GM12873 (cell line): ENCODE measurements around the gene EPB41L4B.

Source experiments
- TF ChIP-seq, protein P1 (sequence below): IDR thresholded peaks from 2 replicates; pipeline ENCODE4 v1.5.1; 2012; ENCODE audit warnings: low read depth, mild to moderate bottlenecking, moderate library complexity, low read length, control low read depth; ENCODE audit not compliant: insufficient read depth; ENCODE audit errors: missing control alignments

EPB41L4B gene

DNA sequence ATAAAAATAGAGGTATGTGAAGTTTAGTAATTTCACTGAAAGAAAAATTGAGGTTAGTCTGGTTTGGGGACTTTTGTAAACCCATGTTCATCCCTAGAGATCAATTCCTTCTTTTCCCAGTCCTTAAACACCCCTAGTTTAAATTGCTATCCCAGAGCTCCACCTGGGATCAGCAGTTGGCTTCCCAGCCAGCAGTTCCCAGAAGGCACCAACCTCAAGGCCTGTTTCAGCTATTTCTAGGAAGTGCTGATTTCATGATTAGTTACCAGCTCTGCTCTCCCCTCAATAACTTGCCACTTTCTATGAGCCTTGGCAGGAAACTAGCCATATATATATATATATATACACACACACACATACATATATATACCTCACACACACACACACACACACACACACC is 30.5 kb downstream of the EPB41L4B start:
- TF ChIP-seq, protein P1, sequence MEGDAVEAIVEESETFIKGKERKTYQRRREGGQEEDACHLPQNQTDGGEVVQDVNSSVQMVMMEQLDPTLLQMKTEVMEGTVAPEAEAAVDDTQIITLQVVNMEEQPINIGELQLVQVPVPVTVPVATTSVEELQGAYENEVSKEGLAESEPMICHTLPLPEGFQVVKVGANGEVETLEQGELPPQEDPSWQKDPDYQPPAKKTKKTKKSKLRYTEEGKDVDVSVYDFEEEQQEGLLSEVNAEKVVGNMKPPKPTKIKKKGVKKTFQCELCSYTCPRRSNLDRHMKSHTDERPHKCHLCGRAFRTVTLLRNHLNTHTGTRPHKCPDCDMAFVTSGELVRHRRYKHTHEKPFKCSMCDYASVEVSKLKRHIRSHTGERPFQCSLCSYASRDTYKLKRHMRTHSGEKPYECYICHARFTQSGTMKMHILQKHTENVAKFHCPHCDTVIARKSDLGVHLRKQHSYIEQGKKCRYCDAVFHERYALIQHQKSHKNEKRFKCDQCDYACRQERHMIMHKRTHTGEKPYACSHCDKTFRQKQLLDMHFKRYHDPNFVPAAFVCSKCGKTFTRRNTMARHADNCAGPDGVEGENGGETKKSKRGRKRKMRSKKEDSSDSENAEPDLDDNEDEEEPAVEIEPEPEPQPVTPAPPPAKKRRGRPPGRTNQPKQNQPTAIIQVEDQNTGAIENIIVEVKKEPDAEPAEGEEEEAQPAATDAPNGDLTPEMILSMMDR: no peak

DNA sequence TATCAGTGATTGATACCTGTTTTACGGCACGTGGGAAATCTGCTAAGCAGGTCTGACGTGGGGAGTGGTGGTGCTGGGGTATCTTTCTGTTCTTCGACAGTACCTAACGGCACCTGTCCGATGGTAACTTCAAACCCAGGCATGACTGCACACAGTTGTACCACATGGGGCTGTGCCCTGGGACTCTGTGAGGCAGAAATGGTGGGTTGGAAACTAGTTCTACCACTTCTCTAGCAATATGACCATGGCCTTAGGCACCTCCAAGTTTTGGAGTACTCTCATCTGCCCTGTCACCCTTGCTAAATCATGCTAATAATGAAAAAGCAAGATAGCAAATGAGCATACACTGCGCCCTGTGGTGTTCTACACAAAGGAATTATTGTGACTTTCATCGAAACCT is 30.9 kb downstream of the EPB41L4B start:
- TF ChIP-seq, protein P1: no peak

DNA sequence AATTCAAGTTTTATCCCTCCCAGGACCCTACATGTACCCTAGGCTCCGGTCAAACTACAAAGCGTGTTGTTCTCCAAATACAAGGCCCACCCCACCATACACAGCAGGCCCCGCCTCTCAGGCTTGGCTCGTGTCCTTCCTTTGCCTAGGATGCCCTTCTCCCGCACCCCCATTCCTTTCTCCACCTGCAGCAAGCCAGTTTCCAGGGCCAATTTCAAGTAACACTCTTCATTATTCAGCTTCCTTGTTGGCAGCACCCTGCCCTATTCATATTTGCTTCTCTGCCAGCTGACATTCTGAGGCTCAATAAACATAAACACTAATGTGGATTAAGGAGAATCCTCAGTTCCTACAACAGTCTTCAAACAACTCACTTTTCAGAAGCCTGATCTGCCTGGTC is 31.7 kb downstream of the EPB41L4B start:
- TF ChIP-seq, protein P1: no peak

DNA sequence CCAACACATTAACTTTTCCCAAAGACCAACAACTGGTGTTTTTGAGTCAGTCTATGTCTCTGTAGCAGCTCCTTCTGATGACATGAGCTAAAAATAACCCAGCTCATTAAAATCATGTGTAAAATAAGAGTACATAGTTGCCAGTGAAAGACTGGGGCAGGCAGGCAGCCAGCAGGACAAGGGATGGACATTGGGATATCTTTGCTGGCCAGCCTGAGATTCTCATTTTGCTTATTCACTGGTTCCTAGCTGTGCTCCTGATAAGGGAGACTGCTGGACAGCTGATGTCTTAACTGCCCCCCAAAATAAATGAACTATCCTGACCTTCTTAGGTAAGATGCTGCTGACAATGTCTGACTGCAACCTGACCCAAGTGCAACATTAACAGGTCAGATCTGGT is 33.9 kb downstream of the EPB41L4B start:
- TF ChIP-seq, protein P1: no peak

DNA sequence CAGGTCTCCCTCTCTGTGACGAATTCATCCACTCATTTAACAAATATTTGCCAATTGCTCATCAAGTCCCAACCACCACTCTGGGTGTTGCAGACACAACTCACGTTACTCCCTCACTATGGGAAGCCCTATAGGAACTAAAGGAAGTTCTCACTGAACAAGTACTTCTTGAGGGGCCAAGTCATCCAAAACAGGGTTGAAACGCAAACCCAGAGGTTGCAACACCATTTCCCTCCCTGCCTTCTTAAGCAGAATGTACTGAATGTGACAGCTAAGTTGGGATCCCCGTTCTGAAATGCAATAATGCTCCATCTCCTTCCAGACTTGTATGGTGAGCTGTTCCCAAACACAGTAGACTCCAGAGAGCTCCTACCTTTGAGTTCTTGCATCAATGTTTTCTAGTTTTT is 34.3 kb downstream of the EPB41L4B start:
- TF ChIP-seq, protein P1: no peak

DNA sequence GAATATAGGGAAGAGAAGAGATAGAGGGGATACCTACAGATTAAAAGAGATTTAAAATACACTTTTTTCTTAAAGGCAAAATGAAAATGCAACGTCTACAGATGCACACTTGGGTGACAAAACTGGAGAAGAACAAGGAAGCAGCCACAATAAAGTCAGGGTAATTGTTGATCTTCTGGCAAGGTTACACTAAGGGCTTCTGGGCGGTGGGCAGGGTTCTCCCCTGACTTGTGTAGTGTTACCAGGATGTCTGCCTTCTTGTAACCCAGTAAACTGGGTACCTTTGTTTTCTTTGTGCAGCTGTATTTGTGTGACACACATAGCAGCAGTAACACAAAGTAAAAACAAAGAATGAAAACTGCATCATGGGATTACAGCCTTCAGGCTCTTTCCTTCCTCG is 37.8 kb downstream of the EPB41L4B start:
- TF ChIP-seq, protein P1: no peak

DNA sequence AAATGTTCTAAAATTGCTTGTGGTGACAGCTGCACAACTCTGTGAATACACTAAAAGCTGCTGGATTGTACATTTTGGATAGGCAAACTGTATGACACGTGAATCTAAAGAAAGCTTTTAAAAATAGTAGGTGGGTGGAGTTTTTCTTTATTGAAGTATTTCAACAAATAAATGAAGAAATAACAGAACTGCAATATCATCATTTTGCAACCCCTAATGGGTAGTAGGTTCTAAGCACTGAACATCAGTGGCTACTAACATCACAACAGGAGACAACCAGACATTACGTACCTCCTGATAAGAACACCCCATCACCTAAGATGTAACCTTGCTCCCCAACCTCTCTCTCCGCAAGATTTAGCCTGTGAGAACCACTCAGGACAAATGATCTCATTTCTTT is 38.6 kb downstream of the EPB41L4B start:
- TF ChIP-seq, protein P1: no peak
